ENCODE data around the gene VPS37B. TPM values are rescaled to one million over a fixed set of nuclear protein-coding genes. Genes with fewer than 3 reads are reported as not detected.

VPS37B gene
- total RNA-seq, 1 experiment from 2014 or later: 12.3 TPM

- Histone ChIP-seq H3K56ac (ENCODE audit: insufficient read length, low read depth, low read length) (no peak overlapping the region), H2BK20ac (ENCODE audit: low read depth, low read length, poor library complexity, severe bottlenecking) (no peak overlapping the region), H3K14ac (ENCODE audit: insufficient read depth, low read length) (no peak overlapping the region), H3K9me3 (ENCODE audit: control insufficient read depth, low read depth, low read length) (no peaks in the 10 kb centered on the region), H2AFZ (ENCODE audit: low read length) (no peak overlapping the region), H2BK5ac (ENCODE audit: insufficient read length, low read length) (no peak overlapping the region), H4K20me1 (ENCODE audit: control insufficient read depth, insufficient read depth, insufficient read length) (no peaks in the 10 kb centered on the region), H2BK12ac (ENCODE audit: insufficient read length, low read depth, low read length) (no peak overlapping the region), H3K9ac (ENCODE audit: extremely low read depth, insufficient read length, low read length) (no peak overlapping the region), H4K8ac (replicated peaks; ENCODE audit: insufficient read length, low read depth, low read length) (no peak overlapping the region), H3T11ph (ENCODE audit: low read length) (no peak overlapping the region), H3K4me1 (ENCODE audit: insufficient read depth, low read length) (peaks cover 3% of the 10 kb centered on the region; the same call in 1 of the 2 replicates), H3K4ac (ENCODE audit: low read depth, low read length) (no peak overlapping the region), H2AK5ac (ENCODE audit: insufficient read length, low read length) (no peak overlapping the region), H2BK120ac (ENCODE audit: low read depth, low read length, poor library complexity, severe bottlenecking) (no peak overlapping the region), H3K23ac (ENCODE audit: insufficient read length, low read depth, low read length) (no peak overlapping the region), H3K27ac (ENCODE audit: insufficient read length, low read depth, low read length) (no peak overlapping the region), H2BK15ac (ENCODE audit: low read depth, low read length) (no peak overlapping the region), H4K5ac (ENCODE audit: insufficient read length, low read depth, low read length) (no peak overlapping the region), H3K79me2 (ENCODE audit: insufficient read depth, low read length) (no peaks in the 10 kb centered on the region; the same call in 1 of the 2 replicates), H3K18ac (ENCODE audit: insufficient read length, low read depth, low read length) (no peak overlapping the region), H3K4me2 (ENCODE audit: insufficient read depth, insufficient read length, low read length) (no peak overlapping the region), H3K79me1 (ENCODE audit: insufficient read depth, low read depth, low read length, poor library complexity, severe bottlenecking) (no peaks in the 10 kb centered on the region), H3K23me2 (ENCODE audit: insufficient read length, low read depth, low read length, poor library complexity, severe bottlenecking) (peaks cover 8% of the 10 kb centered on the region), H3K27me3 (ENCODE audit: insufficient read depth, low read length) (peaks cover 10% of the 10 kb centered on the region), H4K91ac (ENCODE audit: insufficient read length, low read depth, low read length) (no peak overlapping the region)
- Mint-ChIP-seq H3K36me3 (ENCODE audit: insufficient read depth in 1 of 3, low read depth in 3 of 3) (peaks cover 0 to 4% (median 2%) of the 10 kb centered on the region in 3 experiments; a peak in 3 of 7 replicates), H3K27me3 (ENCODE audit: low read depth) (peaks cover 67% of the 10 kb centered on the region), H3K4me1 (peaks cover 38 to 41% of the 10 kb centered on the region in 2 experiments), H3K27ac (no peak overlapping the region), H3K9me3 (peaks cover 2 to 3% of the 10 kb centered on the region in 2 experiments; a peak in 1 of 5 replicates), H3K4me3 (no peak overlapping the region)
- TF ChIP-seq, protein P1, sequence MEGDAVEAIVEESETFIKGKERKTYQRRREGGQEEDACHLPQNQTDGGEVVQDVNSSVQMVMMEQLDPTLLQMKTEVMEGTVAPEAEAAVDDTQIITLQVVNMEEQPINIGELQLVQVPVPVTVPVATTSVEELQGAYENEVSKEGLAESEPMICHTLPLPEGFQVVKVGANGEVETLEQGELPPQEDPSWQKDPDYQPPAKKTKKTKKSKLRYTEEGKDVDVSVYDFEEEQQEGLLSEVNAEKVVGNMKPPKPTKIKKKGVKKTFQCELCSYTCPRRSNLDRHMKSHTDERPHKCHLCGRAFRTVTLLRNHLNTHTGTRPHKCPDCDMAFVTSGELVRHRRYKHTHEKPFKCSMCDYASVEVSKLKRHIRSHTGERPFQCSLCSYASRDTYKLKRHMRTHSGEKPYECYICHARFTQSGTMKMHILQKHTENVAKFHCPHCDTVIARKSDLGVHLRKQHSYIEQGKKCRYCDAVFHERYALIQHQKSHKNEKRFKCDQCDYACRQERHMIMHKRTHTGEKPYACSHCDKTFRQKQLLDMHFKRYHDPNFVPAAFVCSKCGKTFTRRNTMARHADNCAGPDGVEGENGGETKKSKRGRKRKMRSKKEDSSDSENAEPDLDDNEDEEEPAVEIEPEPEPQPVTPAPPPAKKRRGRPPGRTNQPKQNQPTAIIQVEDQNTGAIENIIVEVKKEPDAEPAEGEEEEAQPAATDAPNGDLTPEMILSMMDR (conservative IDR thresholded peaks at IDR 0.05): no peak
- no peak for DNase-seq
- no CpG with 5 or more reads among the region's 5 CpGs for WGBS (ENCODE audit: extremely low coverage, insufficient read length, low lambda C conversion rate)
Measured at GRCh38 chr12:122838841-122839240, 57.1 kb downstream of the VPS37B start.
